HG02588 (cell line): Measurements from ENCODE around the gene E2F1.

Source experiments
- ATAC-seq: cut with Tn5 transposase; IDR thresholded peaks from one replicate; pipeline ENCODE4 v1.9.1; 2021; ENCODE audit warnings: mild to moderate bottlenecking, moderate library complexity; ENCODE audit not compliant: unreplicated experiment

The E2F1 gene, protein sequence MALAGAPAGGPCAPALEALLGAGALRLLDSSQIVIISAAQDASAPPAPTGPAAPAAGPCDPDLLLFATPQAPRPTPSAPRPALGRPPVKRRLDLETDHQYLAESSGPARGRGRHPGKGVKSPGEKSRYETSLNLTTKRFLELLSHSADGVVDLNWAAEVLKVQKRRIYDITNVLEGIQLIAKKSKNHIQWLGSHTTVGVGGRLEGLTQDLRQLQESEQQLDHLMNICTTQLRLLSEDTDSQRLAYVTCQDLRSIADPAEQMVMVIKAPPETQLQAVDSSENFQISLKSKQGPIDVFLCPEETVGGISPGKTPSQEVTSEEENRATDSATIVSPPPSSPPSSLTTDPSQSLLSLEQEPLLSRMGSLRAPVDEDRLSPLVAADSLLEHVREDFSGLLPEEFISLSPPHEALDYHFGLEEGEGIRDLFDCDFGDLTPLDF

GRCh38 chr20:33686100-33686983, at the start of gene E2F1:
Gene E2F1, minus strand, starts transcription at chr20:33686385. Its CDS starts 121 bp downstream, at chr20:33686264.
- ATAC-seq: peak; percentile 84

GRCh38 chr20:33733654-33734576, 47.7 kb upstream of the E2F1 start:
- no peak for ATAC-seq

- ATAC-seq: peak; percentile 44
Observed at GRCh38 chr20:33732166-33732970, 46.2 kb upstream of the E2F1 start.

GRCh38 chr20:33731693-33732165, 45.5 kb upstream of the E2F1 start, which contains the start of gene ZNF341:
Gene ZNF341, plus strand, starts transcription at chr20:33731996. Its CDS starts 26 bp downstream, at chr20:33732022.
- peak; percentile 81 for ATAC-seq

DNA sequence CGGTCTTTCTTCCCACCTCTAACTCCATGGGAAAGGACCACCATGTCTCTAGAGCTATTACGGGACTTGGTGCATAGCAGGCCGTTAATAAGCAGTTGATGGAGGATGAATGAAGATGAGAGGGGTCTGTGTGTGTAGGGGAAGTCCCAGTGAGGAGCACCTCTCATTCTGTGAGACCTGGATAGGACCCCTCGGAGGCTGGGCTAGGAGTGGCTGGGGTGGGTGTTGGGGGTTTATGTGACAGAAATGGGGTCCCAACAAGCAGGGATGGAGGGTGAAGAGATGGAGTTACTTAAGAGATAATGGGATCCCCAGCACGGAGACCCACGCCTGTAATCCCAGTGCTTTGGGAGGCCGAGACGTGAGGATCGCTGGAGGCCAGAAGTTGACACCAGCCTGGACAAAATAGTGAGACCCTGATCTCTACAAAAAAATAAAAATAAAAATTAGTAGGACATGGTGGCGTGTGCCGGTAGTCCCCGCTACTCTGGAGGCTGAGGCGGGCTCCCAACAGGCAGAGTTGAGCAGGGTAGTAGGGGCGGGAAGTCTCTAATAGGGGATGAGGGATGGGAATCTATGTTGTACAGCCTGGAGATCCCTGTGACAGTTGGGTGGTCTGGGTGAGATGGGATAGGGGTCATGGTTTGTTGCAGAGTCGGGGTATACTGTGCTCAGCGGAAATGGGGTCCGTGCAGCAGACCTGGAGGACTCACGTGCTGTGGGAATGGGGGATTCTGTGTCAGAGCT, 44.9 kb upstream of the E2F1 start:
- no peak for ATAC-seq

GRCh38 chr20:33729101-33729500, 42.9 kb upstream of the E2F1 start:
- ATAC-seq: no peak

GRCh38 chr20:33728463-33728862, 42.3 kb upstream of the E2F1 start:
- no peak for ATAC-seq

- no peak for ATAC-seq
Observed at GRCh38 chr20:33727806-33728205, 41.6 kb upstream of the E2F1 start.

GRCh38 chr20:33727115-33727479, 40.9 kb upstream of the E2F1 start:
- no peak for ATAC-seq

DNA sequence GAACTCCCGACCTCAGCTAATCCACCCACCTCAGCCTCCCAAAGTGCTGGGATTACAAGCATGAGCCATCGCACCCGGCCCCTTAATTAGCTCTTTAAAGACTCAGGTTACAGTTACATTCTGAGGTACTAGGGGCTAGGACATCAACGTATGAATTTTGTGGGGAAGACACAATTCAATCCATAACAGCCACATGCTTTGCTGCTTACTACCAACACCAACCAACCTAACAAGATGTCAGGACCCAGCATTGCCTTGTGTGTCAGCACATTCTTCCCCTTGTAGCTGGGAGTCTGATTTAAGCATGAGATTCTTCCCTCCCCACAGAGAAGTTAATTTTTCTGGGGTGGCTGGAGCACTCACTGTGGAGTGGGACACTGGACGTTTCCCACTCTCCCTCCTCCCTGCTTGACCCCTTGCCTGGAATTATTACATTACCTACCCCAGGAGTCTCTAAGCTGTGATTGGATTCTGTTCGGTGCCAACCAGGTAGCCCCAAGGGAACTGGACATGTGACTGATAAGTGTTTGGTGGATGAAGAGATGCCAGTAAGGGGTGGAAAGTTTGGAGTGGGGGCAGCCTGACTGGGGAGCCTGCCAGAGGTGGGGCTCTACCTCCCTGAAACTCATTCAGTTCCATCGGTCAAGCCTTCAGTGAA, 39.6 kb upstream of the E2F1 start:
- no peak for ATAC-seq

DNA sequence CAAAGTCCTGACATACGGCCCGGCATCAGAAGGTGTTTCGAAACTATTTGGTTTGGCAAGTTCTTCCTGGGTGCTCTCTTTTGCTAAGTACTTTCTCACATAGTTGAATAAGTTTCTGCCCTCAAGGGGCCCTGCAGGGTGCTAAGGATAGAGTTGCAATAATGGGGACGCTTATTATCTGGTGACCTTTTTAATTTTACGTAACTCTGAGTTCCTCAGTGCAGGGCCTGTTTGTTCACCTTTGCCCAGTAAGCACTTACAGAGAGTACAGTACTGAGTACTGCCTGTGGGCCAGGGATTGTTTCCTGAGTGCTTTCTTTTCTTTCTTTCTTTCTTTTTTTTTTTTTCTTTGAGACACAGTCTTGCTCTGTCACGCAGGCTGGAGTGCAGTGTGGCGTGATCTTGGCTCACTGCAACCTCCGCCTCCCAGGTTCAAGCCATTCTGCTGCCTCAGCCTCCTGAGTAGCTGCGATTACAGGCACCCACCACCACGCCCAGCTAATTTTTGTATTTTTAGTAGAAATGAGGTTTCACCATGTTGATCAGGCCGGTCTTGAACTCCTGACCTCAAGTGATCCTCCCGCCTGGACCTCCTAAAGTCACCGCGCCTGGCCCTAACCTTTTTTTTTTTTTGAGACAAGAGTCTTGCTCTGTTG, 38.4 kb upstream of the E2F1 start:
- no peak for ATAC-seq

DNA sequence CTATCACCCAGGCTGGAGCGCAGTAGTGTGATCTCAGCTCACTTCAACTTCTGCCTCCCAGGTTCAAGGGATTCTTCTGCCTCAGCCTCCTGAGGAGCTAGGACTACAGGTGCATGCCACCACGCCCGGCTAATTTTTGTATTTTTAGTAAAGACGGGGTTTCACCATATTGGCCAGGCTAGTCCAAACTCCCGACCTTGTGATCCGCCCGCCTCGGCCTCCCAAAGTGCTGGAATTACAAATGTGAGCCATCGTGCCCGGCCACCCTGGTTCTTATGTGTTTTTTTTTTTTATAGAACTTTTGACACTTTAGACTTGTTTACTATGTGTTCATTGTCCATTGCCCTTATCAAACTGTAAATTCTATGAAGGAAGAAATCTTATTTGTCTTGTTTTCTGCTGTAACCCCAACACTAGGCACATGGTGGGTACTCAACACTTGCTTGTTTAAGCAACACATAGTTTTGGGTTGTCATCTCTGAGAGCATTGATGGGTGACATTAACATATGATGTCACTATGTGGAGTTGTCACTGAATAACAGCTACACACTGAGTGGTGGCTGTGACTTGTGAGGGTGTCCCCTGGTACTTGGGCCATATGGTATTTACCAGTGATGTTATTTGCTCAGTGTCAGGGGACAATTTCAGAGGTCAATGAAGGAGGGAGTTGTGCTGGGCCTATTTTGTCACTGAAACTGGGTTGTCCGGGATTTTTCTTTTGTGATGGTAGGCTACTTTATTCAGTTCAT, 35.4 kb upstream of the E2F1 start:
- no peak for ATAC-seq

DNA sequence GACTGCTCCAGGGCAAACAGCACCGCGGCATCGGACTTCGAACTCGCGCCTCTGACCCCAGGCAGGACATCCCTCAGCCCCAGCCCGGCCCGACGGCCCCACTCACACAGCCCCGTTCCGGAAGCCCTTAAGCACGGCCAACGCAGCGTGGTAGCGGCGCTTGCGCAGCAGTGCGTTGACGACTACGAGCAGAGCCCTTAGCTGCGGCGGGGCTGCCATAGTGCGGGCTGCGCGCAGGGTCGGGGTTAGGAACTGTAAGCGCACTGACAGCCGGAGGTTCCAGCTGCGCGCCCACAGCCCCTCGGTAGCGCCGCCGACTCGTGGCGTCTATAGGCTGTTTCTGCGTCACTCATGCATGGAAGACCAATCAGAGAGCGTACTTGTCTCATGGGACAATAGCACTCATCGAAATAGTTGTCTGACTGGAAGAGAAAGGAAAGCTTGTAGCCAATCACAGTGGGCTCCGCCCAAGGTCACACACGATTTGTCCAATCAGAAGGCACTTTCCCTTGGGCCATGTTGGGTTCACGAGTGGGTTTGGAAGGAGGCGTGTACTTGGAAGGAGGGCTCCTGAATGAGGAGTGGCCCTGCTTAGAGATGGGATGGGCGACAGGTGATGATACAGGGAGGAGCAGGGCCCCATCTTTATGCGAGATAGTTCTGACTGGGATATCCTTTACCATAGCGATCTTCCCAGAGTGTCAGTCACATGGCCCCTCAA, 34.0 kb upstream of the E2F1 start, which contains the start of gene PXMP4:
PXMP4 (minus strand) TSS at position 322 of the 721 bp plus-strand sequence; CDS start at position 219, 103 bp downstream.
- peak; percentile 93 for ATAC-seq

DNA sequence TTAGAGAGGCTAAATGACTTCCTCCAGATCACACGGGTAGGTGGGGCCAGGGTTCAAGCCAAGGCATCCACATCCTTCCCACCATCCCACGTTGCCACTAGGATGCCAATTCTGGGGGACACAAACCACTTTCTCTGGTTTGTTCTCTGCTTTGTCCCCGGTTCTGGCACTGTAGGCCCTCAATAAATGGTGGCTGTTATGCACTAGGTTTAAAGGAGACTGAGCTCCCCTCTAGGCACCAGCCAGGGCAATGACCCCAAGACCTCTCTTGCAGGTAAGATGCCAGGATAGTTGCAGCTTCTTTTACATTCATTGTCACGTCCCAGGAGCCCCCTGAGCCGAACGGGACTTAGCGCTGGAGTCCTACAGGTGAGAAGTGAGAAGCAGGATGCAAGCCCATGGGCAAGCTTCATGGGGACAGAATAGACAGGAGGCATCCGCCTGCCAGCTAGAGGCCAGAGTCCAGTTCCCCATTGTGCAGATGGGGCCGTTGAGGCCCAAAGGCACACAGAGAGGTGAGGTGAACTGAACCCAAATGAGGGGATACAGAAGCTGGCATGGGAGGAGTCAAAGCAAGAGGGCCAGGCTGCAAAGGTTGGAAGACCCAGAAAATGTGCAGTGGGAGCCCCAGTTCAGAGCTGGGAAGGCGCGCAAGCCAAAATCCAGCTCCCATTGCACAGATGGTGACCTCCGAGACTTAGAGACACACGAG, 33.2 kb upstream of the E2F1 start:
- ATAC-seq: no peak

GRCh38 chr20:33716498-33716897, 30.3 kb upstream of the E2F1 start:
- no peak for ATAC-seq

GRCh38 chr20:33713865-33714367, 27.7 kb upstream of the E2F1 start:
- no peak for ATAC-seq
